Thoracic aorta (tissue), 2 donors: Measurements from ENCODE around the gene LAPTM5. TPM values are rescaled to one million over a fixed set of nuclear protein-coding genes. Genes with fewer than 3 reads are reported as not detected.

Source experiments
- ATAC-seq: fragments of 150-250 bp; one replicate; pipeline ENCODE4 v1.8.0; 2017; ENCODE audit warnings: low read depth; ENCODE audit not compliant: insufficient number of reproducible peaks, low FRiP score
- DNase-seq: peaks from one replicate; pipeline ENCODE4 v3.0.0-alpha.2; 2020; ENCODE audit warnings: low spot score
- H3K27ac ChIP-seq, 2 donors: fragments of 200-600 bp; sonication (generic); 1 replicate in 1 of 2; 2 replicates in 1 of 2; pipeline ENCODE4 v1.5.1; 2016; ENCODE audit warnings: mild to moderate bottlenecking in 2 of 2, moderate library complexity in 2 of 2
- H3K27me3 ChIP-seq: fragments of 200-600 bp; sonication (generic); replicated peaks from 2 replicates; pipeline ENCODE4 v1.6.0; 2016; ENCODE audit warnings: mild to moderate bottlenecking; ENCODE audit not compliant: insufficient read depth
- H3K36me3 ChIP-seq: fragments of 200-600 bp; sonication (generic); one replicate; pipeline ENCODE4 v1.5.1; 2016
- H3K4me1 ChIP-seq, 2 donors: fragments of 200-600 bp; sonication (generic); 1 replicate in 1 of 2; 2 replicates in 1 of 2; pipeline versions ENCODE4 v1.5.1 to v1.6.0; 2016; ENCODE audit warnings: low read depth in 2 of 2, mild to moderate bottlenecking in 1 of 2; ENCODE audit not compliant: control insufficient read depth in 1 of 2
- H3K4me3 ChIP-seq: fragments of 200-600 bp; sonication (generic); 2 replicates; pipeline ENCODE4 v1.5.1; 2016; ENCODE audit warnings: mild to moderate bottlenecking
- H3K9me3 ChIP-seq: fragments of 200-600 bp; sonication (generic); 2 replicates; pipeline ENCODE4 v1.5.1; 2016
- CTCF ChIP-seq: fragments of 200-600 bp; sonication (generic); IDR thresholded peaks from one replicate; pipeline ENCODE4 v1.5.1; 2019; ENCODE audit warnings: antibody characterized with exemption
- total RNA-seq, 2 donors: library from RNA; depleted of rRNA; stranded (reverse); fragments of >200 nt; gene quantifications; one replicate each; pipeline versions ENCODE4 v1.1.0 to v1.2.3, GENCODE V29; 2016

The LAPTM5 gene, protein sequence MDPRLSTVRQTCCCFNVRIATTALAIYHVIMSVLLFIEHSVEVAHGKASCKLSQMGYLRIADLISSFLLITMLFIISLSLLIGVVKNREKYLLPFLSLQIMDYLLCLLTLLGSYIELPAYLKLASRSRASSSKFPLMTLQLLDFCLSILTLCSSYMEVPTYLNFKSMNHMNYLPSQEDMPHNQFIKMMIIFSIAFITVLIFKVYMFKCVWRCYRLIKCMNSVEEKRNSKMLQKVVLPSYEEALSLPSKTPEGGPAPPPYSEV
- total RNA-seq, result 100 to 1,000 TPM in 1 of 2 donors, 10 to 100 TPM in 1; 91.0 to 127 TPM

DNA sequence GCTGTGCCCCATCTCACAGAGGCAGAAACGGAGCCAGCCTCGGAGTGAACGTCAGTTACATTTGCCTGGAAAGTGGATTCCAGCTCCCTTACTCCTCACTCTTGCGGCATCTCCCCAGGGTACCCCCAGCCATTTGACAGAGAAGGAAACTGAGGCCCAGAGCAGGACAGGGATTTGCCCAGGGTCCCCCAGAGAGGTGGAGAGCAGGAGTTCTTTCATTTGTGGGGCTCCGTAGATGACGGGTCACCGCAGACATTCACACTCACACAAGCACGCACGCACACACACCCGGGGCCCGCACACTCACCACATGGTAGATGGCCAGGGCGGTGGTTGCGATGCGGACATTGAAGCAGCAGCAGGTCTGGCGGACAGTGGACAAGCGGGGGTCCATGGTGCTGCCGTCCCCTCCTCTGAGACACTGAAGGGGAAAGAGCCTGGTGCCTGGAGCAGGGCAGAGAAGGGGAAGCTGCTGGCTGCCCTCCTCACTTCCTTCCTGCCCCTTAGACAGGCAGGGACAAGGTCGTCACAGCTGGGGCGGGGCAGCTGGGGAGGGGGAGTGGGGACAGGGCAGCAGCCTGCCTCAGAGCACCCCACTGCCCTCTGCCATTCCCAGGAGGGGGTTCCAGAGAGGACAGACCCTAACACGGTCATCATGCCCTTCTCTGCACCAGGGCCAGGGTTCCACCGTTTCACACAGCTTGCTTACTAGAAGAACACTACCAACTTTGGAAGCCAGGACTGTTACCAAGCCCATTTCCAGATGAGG lies at the start of gene LAPTM5:
Gene LAPTM5, minus strand, starts transcription at position 423 of the 769 bp plus-strand sequence. Its CDS starts 29 bp downstream, at position 394.
- H3K36me3 ChIP-seq, result no peaks in the 10 kb centered on the region
- DNase-seq, result no peak
- H3K27ac ChIP-seq, result peak within 1 kb of the TSS; percentile 47 to 71
- no peaks in the 10 kb centered on the region for H3K9me3 ChIP-seq
- peaks cover 4 to 15% of the 10 kb centered on the region in 2 donors for H3K4me1 ChIP-seq
- H3K4me3 ChIP-seq, result peak within 1 kb of the TSS; percentile 67
- no peak for ATAC-seq
- no peak for TF ChIP-seq CTCF
- no peaks in the 10 kb centered on the region for H3K27me3 ChIP-seq

DNA sequence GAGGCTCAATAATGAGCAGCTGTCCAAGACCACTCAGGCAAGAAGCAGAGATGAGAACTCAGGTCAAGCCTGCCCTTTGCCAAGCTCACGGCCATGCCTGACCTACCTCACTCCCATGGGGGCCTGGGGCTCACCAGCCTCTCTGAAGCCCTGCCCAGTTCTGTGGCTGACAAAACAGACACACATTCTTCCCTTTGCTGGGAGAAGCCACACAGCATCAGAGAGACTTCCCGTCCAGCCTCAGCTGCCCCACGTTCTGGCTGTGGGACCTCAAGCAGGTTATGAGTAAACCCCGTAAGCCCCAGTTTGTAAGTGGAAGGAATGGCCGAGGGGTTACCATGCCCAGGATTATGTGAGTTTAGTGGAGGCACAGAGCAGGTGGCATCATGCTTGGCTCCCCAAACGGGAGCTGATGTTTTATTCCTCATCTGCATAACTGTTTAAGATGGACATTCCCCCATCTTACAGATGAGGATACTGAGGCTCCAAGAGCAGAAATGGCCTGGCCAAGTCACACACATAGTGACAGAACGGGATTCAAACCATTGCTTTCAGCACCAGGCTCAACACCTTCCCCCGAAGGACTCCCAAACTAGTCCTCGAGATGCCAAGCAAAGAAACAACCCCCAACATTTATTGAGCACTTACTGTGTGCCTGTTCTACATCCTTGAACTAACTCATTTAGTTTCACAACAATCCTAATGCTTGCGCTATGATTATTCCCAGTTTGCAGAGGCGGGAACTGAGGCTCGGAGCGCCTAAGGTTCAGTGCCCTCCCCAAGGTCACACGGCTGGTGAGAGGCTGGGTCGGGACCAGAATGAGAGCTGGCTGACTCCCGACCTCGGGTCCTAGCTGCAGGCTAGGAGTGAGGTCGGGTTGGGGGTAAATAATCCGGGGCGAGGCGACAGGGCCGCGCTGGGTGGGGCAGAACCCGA lies 49.1 kb upstream of the LAPTM5 start:
- ATAC-seq (no peak), DNase-seq (no peak)
- Histone ChIP-seq H3K36me3 (no peaks in the 10 kb centered on the region), H3K4me1 (peaks cover 0 to 19% of the 10 kb centered on the region in 2 donors), H3K27me3 (no peaks in the 10 kb centered on the region), H3K9me3 (no peaks in the 10 kb centered on the region), H3K27ac (no peak overlapping the region), H3K4me3 (no peak overlapping the region)
- no peak for TF ChIP-seq CTCF

GRCh38 chr1:30805304-30806003 lies 47.9 kb upstream of the LAPTM5 start:
- peaks cover 0 to 20% of the 10 kb centered on the region in 2 donors for H3K4me1 ChIP-seq
- no peaks in the 10 kb centered on the region for H3K9me3 ChIP-seq
- no peaks in the 10 kb centered on the region for H3K27me3 ChIP-seq
- H3K36me3 ChIP-seq, result no peaks in the 10 kb centered on the region
- no peak overlapping the region for H3K4me3 ChIP-seq
- ATAC-seq (no peak), DNase-seq (no peak)
- TF ChIP-seq CTCF, result no peak
- H3K27ac ChIP-seq, result no peak overlapping the region

- DNase-seq, result no peak
- Histone ChIP-seq H3K9me3 (no peaks in the 10 kb centered on the region), H3K4me3 (no peak overlapping the region), H3K27ac (no peak overlapping the region), H3K36me3 (no peaks in the 10 kb centered on the region), H3K27me3 (no peaks in the 10 kb centered on the region), H3K4me1 (peaks cover 0 to 14% of the 10 kb centered on the region in 2 donors)
- TF ChIP-seq CTCF, result no peak
- ATAC-seq, result no peak
Observed at GRCh38 chr1:30804822-30805221, 47.2 kb upstream of the LAPTM5 start.
